PC-3 (cell line): ENCODE results near the gene DIP2C.

Experiments
- EZH2 ChIP-seq: fragments of 300-600 bp; sonication (generic); IDR thresholded peaks from one replicate; pipeline ENCODE4 v1.6.1; 2017; ENCODE audit warnings: antibody characterized with exemption, mild to moderate bottlenecking, low read length; ENCODE audit not compliant: unreplicated experiment
- TF ChIP-seq, protein P1 (sequence below): fragments of 300-600 bp; sonication (generic); conservative IDR thresholded peaks from 2 replicates; pipeline ENCODE4 v1.5.1; 2017; ENCODE audit warnings: antibody characterized with exemption, low read depth, mild to moderate bottlenecking, low read length

DNA sequence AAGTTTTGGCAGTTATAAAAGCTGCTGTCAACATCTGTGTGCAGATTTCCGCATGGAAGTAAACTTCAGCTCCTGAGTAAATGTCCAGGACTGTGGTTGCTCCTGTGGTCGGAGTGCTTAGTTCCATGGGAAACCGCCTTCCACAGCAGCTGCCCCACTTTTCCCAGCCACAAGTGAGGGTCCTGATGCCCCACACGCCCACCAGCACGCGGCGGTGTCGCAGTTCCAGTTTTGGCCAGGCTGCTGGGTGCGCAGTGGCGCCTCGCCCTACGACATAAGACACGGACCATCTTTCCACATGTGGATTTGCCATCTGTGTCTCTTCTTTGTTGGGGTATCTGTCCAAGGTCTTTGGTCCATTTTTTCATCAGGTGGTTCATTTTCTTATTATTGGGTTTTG lies 167.1 kb downstream of the DIP2C start:
- TF ChIP-seq, protein P1, sequence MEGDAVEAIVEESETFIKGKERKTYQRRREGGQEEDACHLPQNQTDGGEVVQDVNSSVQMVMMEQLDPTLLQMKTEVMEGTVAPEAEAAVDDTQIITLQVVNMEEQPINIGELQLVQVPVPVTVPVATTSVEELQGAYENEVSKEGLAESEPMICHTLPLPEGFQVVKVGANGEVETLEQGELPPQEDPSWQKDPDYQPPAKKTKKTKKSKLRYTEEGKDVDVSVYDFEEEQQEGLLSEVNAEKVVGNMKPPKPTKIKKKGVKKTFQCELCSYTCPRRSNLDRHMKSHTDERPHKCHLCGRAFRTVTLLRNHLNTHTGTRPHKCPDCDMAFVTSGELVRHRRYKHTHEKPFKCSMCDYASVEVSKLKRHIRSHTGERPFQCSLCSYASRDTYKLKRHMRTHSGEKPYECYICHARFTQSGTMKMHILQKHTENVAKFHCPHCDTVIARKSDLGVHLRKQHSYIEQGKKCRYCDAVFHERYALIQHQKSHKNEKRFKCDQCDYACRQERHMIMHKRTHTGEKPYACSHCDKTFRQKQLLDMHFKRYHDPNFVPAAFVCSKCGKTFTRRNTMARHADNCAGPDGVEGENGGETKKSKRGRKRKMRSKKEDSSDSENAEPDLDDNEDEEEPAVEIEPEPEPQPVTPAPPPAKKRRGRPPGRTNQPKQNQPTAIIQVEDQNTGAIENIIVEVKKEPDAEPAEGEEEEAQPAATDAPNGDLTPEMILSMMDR = no peak
- TF ChIP-seq EZH2 = no peak
